Measurements from ENCODE around the gene WFDC2. TPM values are rescaled to one million over a fixed set of nuclear protein-coding genes. Genes with fewer than 3 reads are reported as not detected.
A peak's percentile ranks its signal among the peaks of the same experiment; 100 is the strongest.

Gene WFDC2
- total and polyA plus RNA-seq, 2 of the 13 experiments (the other 11 are each of a cell fraction or from before 2014, with no cell fraction given): 0.33 TPM; not detected in 1

DNA sequence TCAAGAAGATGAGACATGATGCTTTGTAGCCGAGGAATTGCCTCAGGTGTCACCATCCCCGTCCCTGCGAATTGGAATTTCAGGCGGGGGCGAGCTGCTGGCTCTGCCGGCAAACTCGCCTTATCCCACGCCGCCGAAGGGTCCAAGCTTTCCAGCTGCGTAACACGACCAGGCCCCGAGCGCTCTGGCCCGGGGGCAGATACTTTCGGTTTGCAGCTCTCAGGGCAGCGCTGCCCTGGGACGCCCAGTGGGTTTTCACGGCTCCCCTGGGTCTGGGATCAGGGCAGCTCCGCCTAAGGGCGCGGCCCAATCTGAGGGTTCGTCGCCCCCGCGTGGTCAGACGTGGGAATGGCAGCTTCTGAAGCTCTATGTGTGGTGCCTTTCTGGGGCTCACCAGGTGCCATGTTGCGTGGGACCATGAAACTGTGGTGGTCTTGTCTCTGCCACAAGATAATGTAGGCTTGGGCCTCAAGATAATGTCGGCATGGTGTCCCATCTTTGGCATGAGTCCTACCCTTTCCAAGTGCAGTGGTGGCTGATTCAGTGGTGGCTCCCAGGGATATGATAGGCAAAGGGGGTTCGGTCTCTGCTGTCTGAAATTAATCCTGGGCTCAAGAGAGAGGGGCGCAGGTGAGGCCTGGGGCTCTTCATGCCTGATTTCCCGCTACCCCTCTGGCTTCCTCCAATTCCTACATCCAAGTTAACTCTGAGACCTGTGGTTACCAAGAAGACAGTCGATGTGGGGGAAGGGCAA is 32.6 kb upstream of the WFDC2 start (continued):
- TF ChIP-seq, protein P1, sequence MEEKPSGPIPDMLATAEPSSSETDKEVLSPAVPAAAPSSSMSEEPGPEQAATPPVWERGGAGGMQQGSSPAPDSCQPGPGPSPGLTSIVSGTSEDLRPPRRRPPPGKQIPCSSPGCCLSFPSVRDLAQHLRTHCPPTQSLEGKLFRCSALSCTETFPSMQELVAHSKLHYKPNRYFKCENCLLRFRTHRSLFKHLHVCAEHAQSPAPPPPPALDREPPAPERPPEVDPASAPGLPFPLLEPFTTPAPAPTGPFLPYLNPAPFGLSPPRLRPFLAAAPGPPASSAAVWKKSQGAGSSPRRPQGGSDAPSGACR (CRISPR knock-in tag; IDR thresholded peaks at IDR 0.05): peak; percentile 77; the same call in 1 of the 2 replicates
- TF ChIP-seq, protein P2, sequence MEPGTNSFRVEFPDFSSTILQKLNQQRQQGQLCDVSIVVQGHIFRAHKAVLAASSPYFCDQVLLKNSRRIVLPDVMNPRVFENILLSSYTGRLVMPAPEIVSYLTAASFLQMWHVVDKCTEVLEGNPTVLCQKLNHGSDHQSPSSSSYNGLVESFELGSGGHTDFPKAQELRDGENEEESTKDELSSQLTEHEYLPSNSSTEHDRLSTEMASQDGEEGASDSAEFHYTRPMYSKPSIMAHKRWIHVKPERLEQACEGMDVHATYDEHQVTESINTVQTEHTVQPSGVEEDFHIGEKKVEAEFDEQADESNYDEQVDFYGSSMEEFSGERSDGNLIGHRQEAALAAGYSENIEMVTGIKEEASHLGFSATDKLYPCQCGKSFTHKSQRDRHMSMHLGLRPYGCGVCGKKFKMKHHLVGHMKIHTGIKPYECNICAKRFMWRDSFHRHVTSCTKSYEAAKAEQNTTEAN (CRISPR knock-in tag; conservative IDR thresholded peaks at IDR 0.05): 0 out of 2 replicates have a peak, but pooled peaks have one; percentile 9
- TF ChIP-seq NR3C1 (CRISPR knock-in tag; IDR thresholded peaks at IDR 0.05) (no peak), ZNF282 (IDR thresholded peaks at IDR 0.05; ENCODE audit: partially characterized antibody) (no peak), EEA1 (CRISPR knock-in tag; IDR thresholded peaks at IDR 0.05; ENCODE audit: borderline replicate concordance) (no peak; the same call in 1 of the 2 replicates), ZNF12 (CRISPR knock-in tag; IDR thresholded peaks at IDR 0.05) (no peak), ZNF563 (CRISPR knock-in tag; IDR thresholded peaks at IDR 0.05) (no peak), CCAR2 (optimal IDR thresholded peaks at IDR 0.05; ENCODE audit: low read depth, low read length) (no peak), FOXJ3 (CRISPR knock-in tag; IDR thresholded peaks at IDR 0.05; ENCODE audit: borderline replicate concordance) (no peak), PHF5A (CRISPR knock-in tag; IDR thresholded peaks at IDR 0.05; ENCODE audit: low read depth, unreplicated experiment) (peak; percentile 87), ZNF225 (CRISPR knock-in tag; IDR thresholded peaks at IDR 0.05) (peak; percentile 49; the same call in 1 of the 2 replicates), TRIM24 (CRISPR knock-in tag; IDR thresholded peaks at IDR 0.05) (no peak), ZNF644 (CRISPR knock-in tag; IDR thresholded peaks at IDR 0.05; ENCODE audit: low read depth) (peak; percentile 77; the same call in 1 of the 2 replicates), NCOA2 (CRISPR knock-in tag; IDR thresholded peaks at IDR 0.05) (0 out of 2 replicates have a peak, but pooled peaks have one; percentile 39)
- TF ChIP-seq, protein P3, sequence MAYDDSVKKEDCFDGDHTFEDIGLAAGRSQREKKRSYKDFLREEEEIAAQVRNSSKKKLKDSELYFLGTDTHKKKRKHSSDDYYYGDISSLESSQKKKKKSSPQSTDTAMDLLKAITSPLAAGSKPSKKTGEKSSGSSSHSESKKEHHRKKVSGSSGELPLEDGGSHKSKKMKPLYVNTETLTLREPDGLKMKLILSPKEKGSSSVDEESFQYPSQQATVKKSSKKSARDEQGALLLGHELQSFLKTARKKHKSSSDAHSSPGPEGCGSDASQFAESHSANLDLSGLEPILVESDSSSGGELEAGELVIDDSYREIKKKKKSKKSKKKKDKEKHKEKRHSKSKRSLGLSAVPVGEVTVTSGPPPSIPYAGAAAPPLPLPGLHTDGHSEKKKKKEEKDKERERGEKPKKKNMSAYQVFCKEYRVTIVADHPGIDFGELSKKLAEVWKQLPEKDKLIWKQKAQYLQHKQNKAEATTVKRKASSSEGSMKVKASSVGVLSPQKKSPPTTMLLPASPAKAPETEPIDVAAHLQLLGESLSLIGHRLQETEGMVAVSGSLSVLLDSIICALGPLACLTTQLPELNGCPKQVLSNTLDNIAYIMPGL (CRISPR knock-in tag; IDR thresholded peaks at IDR 0.05; ENCODE audit: borderline replicate concordance in 1 of 2, low read depth in 1 of 2): peak; percentile 98 to 99
- TF ChIP-seq, protein P4, sequence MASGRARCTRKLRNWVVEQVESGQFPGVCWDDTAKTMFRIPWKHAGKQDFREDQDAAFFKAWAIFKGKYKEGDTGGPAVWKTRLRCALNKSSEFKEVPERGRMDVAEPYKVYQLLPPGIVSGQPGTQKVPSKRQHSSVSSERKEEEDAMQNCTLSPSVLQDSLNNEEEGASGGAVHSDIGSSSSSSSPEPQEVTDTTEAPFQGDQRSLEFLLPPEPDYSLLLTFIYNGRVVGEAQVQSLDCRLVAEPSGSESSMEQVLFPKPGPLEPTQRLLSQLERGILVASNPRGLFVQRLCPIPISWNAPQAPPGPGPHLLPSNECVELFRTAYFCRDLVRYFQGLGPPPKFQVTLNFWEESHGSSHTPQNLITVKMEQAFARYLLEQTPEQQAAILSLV (CRISPR knock-in tag; IDR thresholded peaks at IDR 0.05; ENCODE audit: borderline replicate concordance): peak; percentile 69; the same call in 1 of the 2 replicates
- TF ChIP-seq, protein P5, sequence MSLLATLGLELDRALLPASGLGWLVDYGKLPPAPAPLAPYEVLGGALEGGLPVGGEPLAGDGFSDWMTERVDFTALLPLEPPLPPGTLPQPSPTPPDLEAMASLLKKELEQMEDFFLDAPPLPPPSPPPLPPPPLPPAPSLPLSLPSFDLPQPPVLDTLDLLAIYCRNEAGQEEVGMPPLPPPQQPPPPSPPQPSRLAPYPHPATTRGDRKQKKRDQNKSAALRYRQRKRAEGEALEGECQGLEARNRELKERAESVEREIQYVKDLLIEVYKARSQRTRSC (CRISPR knock-in tag; IDR thresholded peaks at IDR 0.05; ENCODE audit: low read depth): 0 out of 2 replicates have a peak, but pooled peaks have one; percentile 37
- TF ChIP-seq, protein P6, sequence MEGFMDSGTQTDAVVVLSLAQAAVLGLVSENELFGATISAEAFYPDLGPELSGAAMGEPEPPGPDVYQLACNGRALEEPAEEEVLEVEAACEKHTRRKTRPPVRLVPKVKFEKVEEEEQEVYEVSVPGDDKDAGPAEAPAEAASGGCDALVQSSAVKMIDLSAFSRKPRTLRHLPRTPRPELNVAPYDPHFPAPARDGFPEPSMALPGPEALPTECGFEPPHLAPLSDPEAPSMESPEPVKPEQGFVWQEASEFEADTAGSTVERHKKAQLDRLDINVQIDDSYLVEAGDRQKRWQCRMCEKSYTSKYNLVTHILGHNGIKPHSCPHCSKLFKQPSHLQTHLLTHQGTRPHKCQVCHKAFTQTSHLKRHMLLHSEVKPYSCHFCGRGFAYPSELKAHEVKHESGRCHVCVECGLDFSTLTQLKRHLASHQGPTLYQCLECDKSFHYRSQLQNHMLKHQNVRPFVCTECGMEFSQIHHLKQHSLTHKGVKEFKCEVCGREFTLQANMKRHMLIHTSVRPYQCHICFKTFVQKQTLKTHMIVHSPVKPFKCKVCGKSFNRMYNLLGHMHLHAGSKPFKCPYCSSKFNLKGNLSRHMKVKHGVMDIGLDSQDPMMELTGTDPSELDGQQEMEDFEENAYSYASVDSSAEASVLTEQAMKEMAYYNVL (CRISPR knock-in tag; IDR thresholded peaks at IDR 0.05; ENCODE audit: borderline replicate concordance): peak; percentile 85

Data from HepG2 (cell line).